HG03159 (cell line): ENCODE measurements around the gene AMOTL1.
"Not testable (repeated sequence)": the region's sequence is repeated elsewhere in the genome, so short reads cannot be mapped to it uniquely, and the experiment has no call there.

Source experiments
- ATAC-seq: cut with Tn5 transposase; IDR thresholded peaks from one replicate; pipeline ENCODE4 v1.9.1; 2021; ENCODE audit warnings: mild to moderate bottlenecking, moderate library complexity; ENCODE audit not compliant: unreplicated experiment

The AMOTL1 gene

GRCh38 chr11:94849839-94850238 is 81.7 kb downstream of the AMOTL1 start:
- ATAC-seq, result no peak

GRCh38 chr11:94851864-94852636 is 83.9 kb downstream of the AMOTL1 start:
- ATAC-seq, result no peak

GRCh38 chr11:94853288-94853687 is 85.1 kb downstream of the AMOTL1 start:
- not testable (repeated sequence) for ATAC-seq

- ATAC-seq, result no peak
These were observed 85.7 kb downstream of the AMOTL1 start for GRCh38 chr11:94853836-94854235.

GRCh38 chr11:94854770-94855633 is 86.8 kb downstream of the AMOTL1 start:
- ATAC-seq, result no peak

- no peak for ATAC-seq
These were observed 87.5 kb downstream of the AMOTL1 start for GRCh38 chr11:94855666-94856065.

GRCh38 chr11:94856443-94856842 is 88.3 kb downstream of the AMOTL1 start:
- ATAC-seq, result no peak

GRCh38 chr11:94857337-94857736 is 89.2 kb downstream of the AMOTL1 start:
- ATAC-seq, result no peak

- no peak for ATAC-seq
These were observed 90.0 kb downstream of the AMOTL1 start for GRCh38 chr11:94858012-94858705.

- ATAC-seq, result no peak
These were observed 92.2 kb downstream of the AMOTL1 start for GRCh38 chr11:94860333-94860732.

GRCh38 chr11:94861306-94861845 is 93.2 kb downstream of the AMOTL1 start:
- no peak for ATAC-seq

GRCh38 chr11:94862926-94863880 is 95.0 kb downstream of the AMOTL1 start:
- no peak for ATAC-seq

- no peak for ATAC-seq
These were observed 96.4 kb downstream of the AMOTL1 start for GRCh38 chr11:94864506-94865045.

GRCh38 chr11:94866231-94866822 is 98.2 kb downstream of the AMOTL1 start:
- ATAC-seq, result no peak

- no peak for ATAC-seq
These were observed 99.0 kb downstream of the AMOTL1 start for GRCh38 chr11:94866936-94867795.

- no peak for ATAC-seq
These were observed 100.3 kb downstream of the AMOTL1 start for GRCh38 chr11:94868468-94868867.

- ATAC-seq, result no peak
These were observed 101.0 kb downstream of the AMOTL1 start for GRCh38 chr11:94869186-94869585.

- no peak for ATAC-seq
These were observed 102.3 kb downstream of the AMOTL1 start for GRCh38 chr11:94870422-94870821.
